Measurements from ENCODE around the gene METTL2A. TPM values are rescaled to one million over a fixed set of nuclear protein-coding genes. Genes with fewer than 3 reads are reported as not detected.
"Not testable (repeated sequence)": the region's sequence is repeated elsewhere in the genome, so short reads cannot be mapped to it uniquely, and the experiment has no call there.

Gene METTL2A
- total RNA-seq, 4 donors from 2014 or later: 12.2 to 14.3 (median 13.5) TPM

DNA sequence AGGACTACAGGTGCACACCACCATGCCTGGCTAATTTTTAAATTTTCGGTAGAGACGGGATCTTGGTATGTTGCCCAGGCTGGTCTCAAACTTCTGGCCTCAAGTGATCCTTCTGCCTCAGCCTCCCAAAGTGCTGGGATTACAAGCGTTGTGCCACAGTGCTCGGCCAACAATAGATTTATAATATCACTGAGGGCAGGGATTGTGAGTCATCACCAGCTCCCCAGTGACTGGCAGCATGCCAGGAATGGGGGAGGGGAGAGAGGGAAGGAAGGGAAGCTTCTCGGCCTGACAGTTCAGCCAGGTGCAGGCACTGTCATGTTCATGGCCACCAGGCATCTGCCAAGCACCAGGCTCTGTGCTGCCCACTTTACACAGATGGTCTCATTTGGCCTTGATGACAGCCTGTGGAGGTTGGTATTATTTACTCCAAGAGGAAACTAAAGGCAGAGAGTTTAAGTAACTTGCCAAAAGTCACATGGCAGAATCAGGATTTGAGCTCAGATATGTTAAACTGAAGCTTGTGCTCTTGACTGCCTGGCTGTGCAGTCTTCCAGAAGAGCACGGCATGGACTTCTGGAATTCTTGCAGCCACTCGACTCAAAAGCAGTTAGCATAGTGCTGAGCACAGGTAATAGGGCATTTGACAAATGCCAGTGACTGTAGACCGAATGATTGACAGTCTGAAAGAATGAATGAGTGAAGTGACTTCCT is 47.1 kb downstream of the METTL2A start:
- H3K9me3 ChIP-seq; H3K27me3 ChIP-seq; H3K4me3 ChIP-seq; intact Hi-C loops (cut with DNase I); H3K36me3 ChIP-seq; DNase-seq (ENCODE audit: extremely low spot score): not testable (repeated sequence)
- peaks cover 0 to 15% (median 12%) of the 10 kb centered on the region in 4 donors for H3K4me1 ChIP-seq
- TF ChIP-seq POLR2AphosphoS5 (IDR thresholded peaks at IDR 0.05): peak; percentile 12 to 54
- WGBS: 29% methylated on average over 3 of the region's 8 CpGs
- H3K27ac ChIP-seq (replicated peaks in 1 of 4): peak overlapping the region in 2 of 4 donors; percentile 18 to 55

GRCh38 chr17:62471380-62471880 is 47.7 kb downstream of the METTL2A start:
- intact Hi-C loops (cut with DNase I); H3K27me3 ChIP-seq; H3K4me3 ChIP-seq; H3K36me3 ChIP-seq; DNase-seq (ENCODE audit: extremely low spot score); H3K9me3 ChIP-seq; H3K27ac ChIP-seq (replicated peaks in 1 of 4): not testable (repeated sequence)
- H3K4me1 ChIP-seq: peaks cover 0 to 15% (median 12%) of the 10 kb centered on the region in 4 donors
- WGBS: 55% methylated on average over 9 of the region's 9 CpGs

- WGBS: 79% methylated on average over 8 of the region's 8 CpGs
- H3K27ac ChIP-seq (replicated peaks in 1 of 4); H3K36me3 ChIP-seq; DNase-seq (ENCODE audit: extremely low spot score); intact Hi-C loops (cut with DNase I); H3K27me3 ChIP-seq; H3K9me3 ChIP-seq; H3K4me3 ChIP-seq: not testable (repeated sequence)
- peaks cover 5 to 29% (median 22%) of the 10 kb centered on the region in 4 donors for H3K4me1 ChIP-seq
These were observed 49.6 kb downstream of the METTL2A start for GRCh38 chr17:62473030-62473982.

- H3K36me3 ChIP-seq; H3K9me3 ChIP-seq; DNase-seq (ENCODE audit: extremely low spot score); intact Hi-C loops (cut with DNase I); H3K27me3 ChIP-seq: not testable (repeated sequence)
- H3K4me3 ChIP-seq: peak overlapping the region; percentile 66 to 88 (median 86)
- 87% methylated on average over 8 of the region's 8 CpGs for WGBS
- H3K27ac ChIP-seq (replicated peaks in 1 of 4): peak overlapping the region; percentile 90 to 98 (median 98)
- H3K4me1 ChIP-seq: peaks cover 21 to 36% (median 33%) of the 10 kb centered on the region in 4 donors
These were observed 53.4 kb downstream of the METTL2A start for GRCh38 chr17:62477111-62477510.

DNA sequence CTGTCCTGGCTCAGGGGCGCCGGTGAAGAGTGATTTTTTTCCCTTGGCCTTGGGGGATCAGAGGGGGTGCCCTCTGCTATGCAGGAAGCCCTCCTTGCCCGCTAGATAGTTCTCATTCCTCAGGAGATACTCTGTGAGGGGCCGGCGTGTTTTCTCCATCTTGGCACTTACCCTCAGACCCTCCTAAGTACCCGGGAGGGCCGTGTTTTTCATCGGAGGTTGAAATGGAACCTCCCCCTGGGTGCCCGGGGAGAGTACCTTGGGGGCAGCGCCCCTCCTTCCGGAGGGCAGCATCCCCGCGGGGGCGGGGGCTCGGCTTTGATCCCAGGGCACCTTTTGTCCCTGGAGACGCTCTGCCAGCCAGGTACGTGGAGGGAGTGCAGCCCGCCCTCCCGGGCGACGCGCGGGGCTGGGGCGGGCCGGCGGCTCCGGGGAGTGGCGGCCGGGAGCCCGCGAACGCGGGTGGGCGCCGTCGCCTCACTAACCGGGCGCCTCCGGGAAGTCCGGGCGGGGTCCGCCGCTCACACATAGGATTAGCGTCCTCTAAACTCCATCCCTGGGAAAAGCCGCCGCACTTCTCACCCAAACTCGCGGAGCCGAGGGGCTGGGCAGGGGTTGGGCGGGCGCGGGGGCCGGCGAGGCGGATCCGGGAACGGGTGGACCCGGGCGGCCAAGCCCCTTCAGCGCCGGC is 54.2 kb downstream of the METTL2A start:
- not testable (repeated sequence) for H3K27me3 ChIP-seq; DNase-seq (ENCODE audit: extremely low spot score)

GRCh38 chr17:62478424-62478879 is 54.8 kb downstream of the METTL2A start, which contains the start of gene TLK2:
TLK2 (plus strand) TSS chr17:62478825; CDS start chr17:62481126, 2,301 bp downstream.
- Histone ChIP-seq H3K4me3 (peak within 1 kb of the TSS; percentile 66 to 88 (median 86)), H3K4me1 (peaks cover 28 to 48% (median 46%) of the 10 kb centered on the region in 4 donors), H3K9me3 (no peaks in the 10 kb centered on the region), H3K36me3 (peaks cover 0 to 16% (median 8%) of the 10 kb centered on the region in 4 donors), H3K27me3 (no peaks in the 10 kb centered on the region), H3K27ac (replicated peaks in 1 of 4) (peak within 1 kb of the TSS; percentile 90 to 98 (median 98))
- intact Hi-C loops (cut with DNase I): no loop called here
- WGBS: 0% methylated on average over 4 of the region's 59 CpGs
- TF ChIP-seq POLR2AphosphoS5 (IDR thresholded peaks at IDR 0.05) (no peak), EP300 (IDR thresholded peaks at IDR 0.05) (no peak), POLR2A (IDR thresholded peaks at IDR 0.05; ENCODE audit: low read depth) (no peak), CTCF (IDR thresholded peaks at IDR 0.05) (no peak)
- no peak for DNase-seq (ENCODE audit: extremely low spot score)

More for the DNA sequence above, 54.2 kb downstream of the METTL2A start:
- H3K4me1 ChIP-seq: peaks cover 27 to 44% (median 41%) of the 10 kb centered on the region in 4 donors
- peaks cover 0 to 12% (median 8%) of the 10 kb centered on the region in 4 donors for H3K36me3 ChIP-seq
- peak overlapping the region; percentile 66 to 88 (median 86) for H3K4me3 ChIP-seq
- intact Hi-C loops (cut with DNase I); H3K9me3 ChIP-seq: not testable (repeated sequence)
- 10% methylated on average over 8 of the region's 61 CpGs for WGBS
- peak overlapping the region; percentile 90 to 98 (median 98) for H3K27ac ChIP-seq (replicated peaks in 1 of 4)

GRCh38 chr17:62478880-62479638 is 55.4 kb downstream of the METTL2A start:
- Histone ChIP-seq H3K36me3 (peaks cover 0 to 20% (median 8%) of the 10 kb centered on the region in 4 donors), H3K4me3 (peak overlapping the region; percentile 66 to 88 (median 86)), H3K27ac (replicated peaks in 1 of 4) (peak overlapping the region; percentile 90 to 98 (median 98)), H3K4me1 (peaks cover 31 to 54% (median 52%) of the 10 kb centered on the region in 4 donors)
- DNase-seq (ENCODE audit: extremely low spot score); H3K9me3 ChIP-seq; intact Hi-C loops (cut with DNase I); H3K27me3 ChIP-seq: not testable (repeated sequence)
- 0% methylated on average over 3 of the region's 84 CpGs for WGBS

DNA sequence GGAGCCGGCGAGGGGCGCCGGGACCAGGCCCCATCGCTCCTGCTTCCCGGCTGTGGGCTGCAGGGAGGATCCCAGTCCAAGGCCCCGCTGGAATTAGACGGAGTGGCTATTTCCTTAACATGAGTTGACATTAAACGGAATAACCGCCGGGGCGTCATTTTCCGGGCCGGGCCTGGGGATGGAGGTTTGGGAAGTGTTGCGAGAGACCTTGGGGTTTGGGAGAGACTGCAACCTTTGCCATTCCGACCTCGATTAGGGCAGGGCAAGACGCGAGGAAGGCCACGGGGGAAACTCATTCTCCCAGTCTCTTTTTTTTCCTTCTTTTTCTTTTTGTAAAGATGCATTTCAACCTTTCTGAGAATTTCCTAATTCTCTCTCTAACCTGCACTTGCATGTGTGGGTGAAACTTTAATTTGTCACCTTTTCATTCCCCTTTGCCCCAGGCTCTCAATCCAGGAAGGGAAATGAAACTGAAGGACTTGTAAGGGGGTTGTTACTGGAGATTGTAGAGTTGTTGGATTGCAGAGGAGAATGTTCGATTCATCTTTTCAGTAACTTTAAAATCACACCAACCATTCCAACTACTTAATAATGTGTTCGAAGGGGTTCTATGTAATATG is 56.1 kb downstream of the METTL2A start:
- H3K4me1 ChIP-seq: peaks cover 31 to 61% (median 59%) of the 10 kb centered on the region in 4 donors
- WGBS: 2% methylated on average over 14 of the region's 22 CpGs
- intact Hi-C loops (cut with DNase I); H3K9me3 ChIP-seq; DNase-seq (ENCODE audit: extremely low spot score); H3K27me3 ChIP-seq: not testable (repeated sequence)
- H3K27ac ChIP-seq (replicated peaks in 1 of 4): peak overlapping the region; percentile 90 to 98 (median 98)
- peak overlapping the region; percentile 66 to 88 (median 86) for H3K4me3 ChIP-seq
- H3K36me3 ChIP-seq: peaks cover 0 to 20% (median 8%) of the 10 kb centered on the region in 4 donors

- H3K27ac ChIP-seq (replicated peaks in 1 of 4); H3K4me3 ChIP-seq; H3K27me3 ChIP-seq; intact Hi-C loops (cut with DNase I); H3K9me3 ChIP-seq; DNase-seq (ENCODE audit: extremely low spot score): not testable (repeated sequence)
- Histone ChIP-seq H3K4me1 (peaks cover 26 to 73% (median 67%) of the 10 kb centered on the region in 4 donors), H3K36me3 (peaks cover 0 to 23% (median 8%) of the 10 kb centered on the region in 4 donors)
- WGBS: 83% methylated on average over 3 of the region's 3 CpGs
These were observed 58.9 kb downstream of the METTL2A start for GRCh38 chr17:62482553-62482952.

All from esophagus muscularis mucosa (tissue), 4 donors.